GM10248 (cell line): ENCODE measurements around the gene SLC39A5.

Source experiments
- CTCF ChIA-PET: fragments of 300-600 bp; sonication (Branson Sonifier 250); formaldehyde crosslinking; extraction: SDS; loops from one replicate; lab custom pipeline; 2021; ENCODE audit warnings: antibody characterized with exemption; lab: Yijun Ruan, JAX
- POLR2A ChIA-PET: fragments of 350-650 bp; sonication (Branson Sonifier 250); formaldehyde crosslinking; extraction: SDS; loops from one replicate; lab custom pipeline; 2020; ENCODE audit warnings: antibody characterized with exemption; lab: Yijun Ruan, JAX
- DNase-seq: peaks from one replicate; pipeline ENCODE4 v3.0.0; 2012; ENCODE audit errors: extremely low spot score
- TF ChIP-seq, protein P1 (sequence below): IDR thresholded peaks from 2 replicates; pipeline ENCODE4 v1.5.1; 2012; ENCODE audit warnings: mild to moderate bottlenecking, low read depth; ENCODE audit errors: extremely low read depth, missing control alignments, control extremely low read depth

The SLC39A5 gene

DNA sequence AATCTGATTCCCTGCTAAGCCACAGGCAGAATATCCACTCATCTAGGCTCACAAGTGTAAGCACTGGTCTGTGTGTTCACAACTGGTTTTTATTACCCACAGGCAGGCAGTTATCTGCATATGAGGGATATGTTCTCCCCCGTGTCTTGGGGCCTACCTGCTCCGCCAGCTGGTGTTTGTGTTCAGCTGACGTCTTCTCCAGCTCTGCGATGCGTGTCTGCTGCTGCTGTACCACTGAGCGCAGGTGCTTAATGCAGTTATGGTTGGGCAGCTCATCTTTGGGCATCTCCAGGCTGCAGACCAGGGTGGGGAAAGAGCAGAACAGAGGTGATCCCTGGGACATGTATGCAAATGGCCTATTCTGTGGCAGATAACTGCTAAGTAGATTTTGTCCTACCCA, 21.8 kb upstream of the SLC39A5 start:
- no peak for DNase-seq
- ChIA-PET CTCF (interaction anchor here (0.9 to 11.2 kb wide), 18 partner anchors 8 to 470 kb away, joined by 3 to 70 read pairs (median 4); partner anchors contain the start of genes ANKRD52, COQ10A, RNF41 and SMARCC2), POLR2A (no interaction called here)
- TF ChIP-seq, protein P1, sequence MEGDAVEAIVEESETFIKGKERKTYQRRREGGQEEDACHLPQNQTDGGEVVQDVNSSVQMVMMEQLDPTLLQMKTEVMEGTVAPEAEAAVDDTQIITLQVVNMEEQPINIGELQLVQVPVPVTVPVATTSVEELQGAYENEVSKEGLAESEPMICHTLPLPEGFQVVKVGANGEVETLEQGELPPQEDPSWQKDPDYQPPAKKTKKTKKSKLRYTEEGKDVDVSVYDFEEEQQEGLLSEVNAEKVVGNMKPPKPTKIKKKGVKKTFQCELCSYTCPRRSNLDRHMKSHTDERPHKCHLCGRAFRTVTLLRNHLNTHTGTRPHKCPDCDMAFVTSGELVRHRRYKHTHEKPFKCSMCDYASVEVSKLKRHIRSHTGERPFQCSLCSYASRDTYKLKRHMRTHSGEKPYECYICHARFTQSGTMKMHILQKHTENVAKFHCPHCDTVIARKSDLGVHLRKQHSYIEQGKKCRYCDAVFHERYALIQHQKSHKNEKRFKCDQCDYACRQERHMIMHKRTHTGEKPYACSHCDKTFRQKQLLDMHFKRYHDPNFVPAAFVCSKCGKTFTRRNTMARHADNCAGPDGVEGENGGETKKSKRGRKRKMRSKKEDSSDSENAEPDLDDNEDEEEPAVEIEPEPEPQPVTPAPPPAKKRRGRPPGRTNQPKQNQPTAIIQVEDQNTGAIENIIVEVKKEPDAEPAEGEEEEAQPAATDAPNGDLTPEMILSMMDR, result no peak

DNA sequence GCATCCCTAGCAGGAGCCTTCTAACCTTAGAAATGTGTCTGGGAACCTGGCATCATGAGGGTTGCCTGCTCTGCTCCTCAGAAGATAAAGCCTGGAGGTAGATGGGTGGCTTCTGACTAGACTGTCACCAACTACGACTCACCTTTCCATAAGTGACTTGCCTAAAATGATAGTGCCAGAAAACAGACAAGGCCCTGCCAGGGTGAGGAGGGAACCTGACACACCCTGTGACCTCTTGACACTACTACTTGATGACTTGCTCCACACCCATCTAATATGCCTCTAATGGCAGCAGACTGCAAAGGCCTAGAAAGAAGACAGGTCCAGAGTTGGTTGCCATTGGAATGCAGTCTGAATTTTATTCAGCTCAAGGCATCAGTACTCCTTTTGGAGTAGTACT, 17.5 kb upstream of the SLC39A5 start:
- DNase-seq, result no peak
- TF ChIP-seq, protein P1, result no peak
- POLR2A ChIA-PET, result no interaction called here
- CTCF ChIA-PET, result interaction anchor here (1.4 to 2.7 kb wide), 3 partner anchors 9 to 23 kb away, joined by 4 to 11 read pairs (median 6); partner anchors contain the start of genes RNF41 and SMARCC2

DNA sequence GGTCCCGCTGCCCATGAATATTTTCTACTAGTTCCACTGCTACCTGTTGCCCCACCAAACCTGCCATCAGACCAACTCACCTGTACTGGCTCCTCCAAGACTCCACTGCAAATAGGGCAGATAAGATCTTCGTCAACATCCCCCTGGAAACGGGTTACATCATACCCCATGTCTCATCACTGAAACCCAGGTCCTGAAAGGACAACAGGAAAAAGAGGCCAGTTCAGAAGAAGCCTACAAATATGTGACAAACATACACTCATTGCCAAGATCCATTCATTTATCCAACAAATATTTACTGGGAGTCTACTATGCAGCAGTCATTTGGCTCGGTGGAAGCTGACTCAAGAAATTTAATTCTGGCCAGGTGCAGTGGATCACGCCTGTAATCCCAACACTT, 16.0 kb upstream of the SLC39A5 start:
- no peak for DNase-seq
- ChIA-PET CTCF (interaction anchor here (1.0 to 1.9 kb wide), 5 partner anchors 8 to 250 kb away, joined by 3 to 6 read pairs (median 3); partner anchors contain the start of genes RNF41, SMARCC2 and ZC3H10), POLR2A (interaction anchor here (0.6 to 0.7 kb wide), 2 partner anchors 16 to 484 kb away, joined by 3 to 4 read pairs; partner anchors contain the start of gene SLC39A5)
- TF ChIP-seq, protein P1, result no peak

DNA sequence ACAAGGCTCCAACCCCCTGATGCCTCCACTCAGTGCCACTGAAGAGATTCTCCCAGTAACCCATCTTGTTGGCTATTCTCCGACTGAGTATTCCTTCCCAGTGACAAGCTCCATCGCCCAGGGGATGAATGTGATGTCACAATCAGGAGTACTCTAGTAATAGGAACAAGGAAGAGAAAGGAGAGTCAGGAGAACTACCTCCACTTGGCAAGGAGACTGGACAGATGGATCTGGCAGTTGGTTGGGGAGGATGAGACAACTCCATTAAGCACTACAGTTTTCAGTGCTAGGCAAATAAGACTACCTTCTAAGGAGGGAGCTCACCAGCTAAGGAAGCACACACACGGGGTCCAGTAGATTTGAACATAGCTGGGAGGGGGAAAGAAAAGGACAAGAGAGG, 13.4 kb upstream of the SLC39A5 start:
- ChIA-PET POLR2A (no interaction called here), CTCF (interaction anchor here (0.8 to 1.7 kb wide), 7 partner anchors 9 to 41 kb away, joined by 3 to 15 read pairs (median 4); partner anchors contain the start of gene SMARCC2)
- TF ChIP-seq, protein P1, result no peak
- no peak for DNase-seq

DNA sequence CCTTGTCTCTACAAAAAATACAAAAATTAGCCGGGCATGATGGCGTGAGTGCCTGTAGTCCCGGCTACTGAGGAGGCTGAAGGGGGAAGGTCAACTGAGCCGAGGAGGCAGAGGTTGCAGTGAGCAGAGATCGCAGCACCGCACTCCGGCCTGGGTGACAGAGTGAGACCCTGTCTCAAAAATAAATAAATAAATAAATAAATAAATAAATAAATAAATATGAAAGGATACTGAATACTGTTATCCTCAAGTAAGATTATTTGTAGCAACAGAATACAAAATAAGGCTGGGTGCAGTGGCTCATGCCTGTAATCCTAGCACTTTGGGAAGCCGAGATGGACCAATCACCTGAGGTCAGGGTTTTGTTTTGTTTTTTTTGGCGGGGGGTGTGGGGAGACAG, 10.0 kb upstream of the SLC39A5 start:
- DNase-seq, result no peak
- CTCF ChIA-PET, result interaction anchor here (0.7 to 3.9 kb wide), 3 partner anchors 12 to 102 kb away, joined by 3 to 44 read pairs (median 34); partner anchors contain the start of gene ZC3H10
- POLR2A ChIA-PET, result no interaction called here
- TF ChIP-seq, protein P1, result no peak

DNA sequence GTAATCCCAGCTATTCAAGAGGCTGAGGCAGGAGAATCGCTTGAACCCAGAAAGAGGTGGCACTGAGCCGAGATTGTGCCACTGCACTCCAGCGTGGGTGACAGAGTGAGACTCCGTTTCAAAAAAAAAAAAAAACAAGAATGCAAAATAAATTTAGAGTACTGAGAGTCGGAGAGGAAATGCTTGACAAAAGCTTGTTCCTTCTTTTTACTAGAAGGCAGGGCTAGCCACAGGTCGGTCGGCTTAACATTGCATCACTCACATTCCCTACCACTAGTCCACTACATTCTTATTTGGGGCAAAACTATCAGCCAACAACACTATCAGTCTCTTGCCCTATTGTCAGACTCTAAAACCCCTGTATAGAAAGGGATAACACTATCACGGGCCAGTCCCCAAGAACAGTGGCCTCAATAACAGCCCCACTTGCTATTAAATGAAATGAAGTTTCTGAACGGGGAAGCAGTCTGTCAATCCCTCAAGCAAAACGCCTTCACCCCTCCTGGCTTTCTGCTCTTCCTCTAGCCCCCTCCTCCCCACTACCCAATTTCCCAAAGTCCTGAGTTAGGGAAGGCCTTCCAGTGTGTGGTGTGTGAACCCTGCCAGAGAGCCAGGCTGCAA, 9.1 kb upstream of the SLC39A5 start:
- TF ChIP-seq, protein P1, result no peak
- POLR2A ChIA-PET, result interaction anchor here (0.6 to 1.8 kb wide), 5 partner anchors 31 to 479 kb away, joined by 3 to 7 read pairs (median 6); partner anchors contain the start of genes SMARCC2 and STAT2
- no peak for DNase-seq
- CTCF ChIA-PET, result interaction anchor here (0.7 to 3.9 kb wide), 13 partner anchors 8 to 374 kb away, joined by 3 to 44 read pairs (median 11); partner anchors contain the start of genes ANKRD52 and ZC3H10
